ENCODE data around the gene MXRA8.

DNA sequence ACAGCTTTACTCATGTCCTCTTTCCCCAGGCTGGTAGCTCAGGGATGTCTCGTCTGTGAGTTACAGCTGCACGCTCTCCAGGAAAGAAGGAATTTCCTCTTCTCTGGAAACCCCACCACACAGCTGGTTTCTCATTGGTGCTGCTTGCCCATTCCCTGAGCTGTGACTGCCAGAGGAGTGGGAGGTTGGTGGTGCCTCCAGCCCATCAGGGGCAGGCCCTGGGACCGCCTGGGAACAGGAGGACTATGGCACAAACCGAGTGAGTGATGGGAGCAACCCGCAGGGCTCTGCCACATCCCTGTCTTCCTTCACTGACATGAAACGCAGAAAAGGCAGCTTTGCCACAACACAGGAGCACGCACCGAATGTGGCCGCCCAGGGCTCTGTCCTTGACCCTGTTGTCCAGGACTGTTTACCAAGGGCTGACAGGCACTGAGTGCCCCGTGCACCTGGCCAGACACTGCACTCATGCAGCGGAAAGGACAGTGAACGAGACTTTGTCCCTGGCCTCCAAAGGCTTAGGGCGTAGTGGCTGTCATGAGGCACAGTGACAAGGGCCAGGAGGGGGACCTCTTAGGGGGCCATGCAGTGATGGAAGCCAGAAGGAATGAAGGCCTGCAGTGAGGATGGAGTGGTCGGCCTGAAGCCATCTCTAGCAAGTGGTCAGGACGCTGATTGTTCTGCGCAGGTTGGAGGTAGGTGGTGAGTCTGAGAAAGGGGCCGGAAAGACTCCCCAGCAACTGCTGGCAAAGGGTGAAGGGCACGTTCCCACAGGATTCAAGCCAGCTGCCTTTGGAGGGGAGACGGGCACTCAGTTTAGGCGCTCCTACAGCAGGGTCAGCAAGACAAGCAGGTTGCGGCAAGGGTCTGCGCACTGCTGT is 42.5 kb upstream of the MXRA8 start:
- TF ChIP-seq, protein P1, sequence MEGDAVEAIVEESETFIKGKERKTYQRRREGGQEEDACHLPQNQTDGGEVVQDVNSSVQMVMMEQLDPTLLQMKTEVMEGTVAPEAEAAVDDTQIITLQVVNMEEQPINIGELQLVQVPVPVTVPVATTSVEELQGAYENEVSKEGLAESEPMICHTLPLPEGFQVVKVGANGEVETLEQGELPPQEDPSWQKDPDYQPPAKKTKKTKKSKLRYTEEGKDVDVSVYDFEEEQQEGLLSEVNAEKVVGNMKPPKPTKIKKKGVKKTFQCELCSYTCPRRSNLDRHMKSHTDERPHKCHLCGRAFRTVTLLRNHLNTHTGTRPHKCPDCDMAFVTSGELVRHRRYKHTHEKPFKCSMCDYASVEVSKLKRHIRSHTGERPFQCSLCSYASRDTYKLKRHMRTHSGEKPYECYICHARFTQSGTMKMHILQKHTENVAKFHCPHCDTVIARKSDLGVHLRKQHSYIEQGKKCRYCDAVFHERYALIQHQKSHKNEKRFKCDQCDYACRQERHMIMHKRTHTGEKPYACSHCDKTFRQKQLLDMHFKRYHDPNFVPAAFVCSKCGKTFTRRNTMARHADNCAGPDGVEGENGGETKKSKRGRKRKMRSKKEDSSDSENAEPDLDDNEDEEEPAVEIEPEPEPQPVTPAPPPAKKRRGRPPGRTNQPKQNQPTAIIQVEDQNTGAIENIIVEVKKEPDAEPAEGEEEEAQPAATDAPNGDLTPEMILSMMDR (IDR thresholded peaks at IDR 0.05; ENCODE audit: low read depth, low read length), result no peak
- TF ChIP-seq, protein P2, sequence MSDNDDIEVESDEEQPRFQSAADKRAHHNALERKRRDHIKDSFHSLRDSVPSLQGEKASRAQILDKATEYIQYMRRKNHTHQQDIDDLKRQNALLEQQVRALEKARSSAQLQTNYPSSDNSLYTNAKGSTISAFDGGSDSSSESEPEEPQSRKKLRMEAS (IDR thresholded peaks at IDR 0.05; ENCODE audit: low read depth, low read length), result no peak
- no peak for TF ChIP-seq POLR2A (IDR thresholded peaks at IDR 0.05; ENCODE audit: extremely low read depth, insufficient read length)
